ENCODE measurements around the gene WBP1.
"Not testable (repeated sequence)": the region's sequence is repeated elsewhere in the genome, so short reads cannot be mapped to it uniquely, and the experiment has no call there.

WBP1 gene

GRCh38 chr2:74440378-74441169 is 17.7 kb upstream of the WBP1 start:
- TF ChIP-seq ZNF565 (CRISPR knock-in tag; conservative IDR thresholded peaks at IDR 0.05; ENCODE audit: low read depth) (no peak), TSHZ2 (CRISPR knock-in tag; IDR thresholded peaks at IDR 0.05) (0 out of 2 replicates have a peak, but pooled peaks have one; percentile 23)
- ATAC-seq, result peak; percentile 98

GRCh38 chr2:74441170-74441689 is 17.0 kb upstream of the WBP1 start:
- ATAC-seq, result no peak
- TF ChIP-seq RARB (CRISPR knock-in tag; IDR thresholded peaks at IDR 0.05), result no peak
- TF ChIP-seq ESRRG (CRISPR knock-in tag; IDR thresholded peaks at IDR 0.05), result no peak
- TF ChIP-seq CSDC2 (CRISPR knock-in tag; IDR thresholded peaks at IDR 0.05), result no peak
- TF ChIP-seq GLIS3 (CRISPR knock-in tag; IDR thresholded peaks at IDR 0.05), result no peak
- TF ChIP-seq TSHZ2 (CRISPR knock-in tag; IDR thresholded peaks at IDR 0.05), result no peak
- TF ChIP-seq ZFP3 (CRISPR knock-in tag; IDR thresholded peaks at IDR 0.05), result no peak
- TF ChIP-seq BACH2 (CRISPR knock-in tag; IDR thresholded peaks at IDR 0.05; ENCODE audit: borderline replicate concordance), result no peak
- no peak for TF ChIP-seq ZC3H10 (CRISPR knock-in tag; IDR thresholded peaks at IDR 0.05)
- no peak for TF ChIP-seq ZFP30 (CRISPR knock-in tag; IDR thresholded peaks at IDR 0.05)

GRCh38 chr2:74441690-74442482 is 16.4 kb upstream of the WBP1 start, which contains the start of gene RTKN:
Gene RTKN (minus strand): TSS chr2:74441937. CDS start chr2:74441816, 121 bp downstream.
- TF ChIP-seq TOX (CRISPR knock-in tag; IDR thresholded peaks at IDR 0.05; ENCODE audit: borderline replicate concordance) (no peak), ZNF565 (CRISPR knock-in tag; conservative IDR thresholded peaks at IDR 0.05; ENCODE audit: low read depth) (no peak), ZC3H10 (CRISPR knock-in tag; IDR thresholded peaks at IDR 0.05) (no peak), RARB (CRISPR knock-in tag; IDR thresholded peaks at IDR 0.05) (no peak)
- ATAC-seq, result no peak

- not testable (repeated sequence) for ATAC-seq
Observed at GRCh38 chr2:74442483-74443297, 15.5 kb upstream of the WBP1 start.

- TF ChIP-seq ZC3H10 (CRISPR knock-in tag; IDR thresholded peaks at IDR 0.05) (no peak), POU6F1 (CRISPR knock-in tag; IDR thresholded peaks at IDR 0.05; ENCODE audit: borderline replicate concordance, low read depth) (no peak), TOX (CRISPR knock-in tag; IDR thresholded peaks at IDR 0.05; ENCODE audit: borderline replicate concordance) (no peak), OSR1 (CRISPR knock-in tag; IDR thresholded peaks at IDR 0.05) (no peak)
- ATAC-seq, result no peak
Observed at GRCh38 chr2:74444498-74445318, 13.5 kb upstream of the WBP1 start.
